HepG2 (cell line): ENCODE results near the gene MXI1. TPM values are rescaled to one million over a fixed set of nuclear protein-coding genes. Genes with fewer than 3 reads are reported as not detected.

Experiments used
- ATAC-seq: fragments of 200-7000 bp; cut with Tn5 transposase; 3 replicates; pipeline ENCODE4 v1.9.1; 2020; ENCODE audit warnings: mild to moderate bottlenecking, moderate library complexity
- BruUV-seq: library from RNA; stranded (reverse); fragments of 400-500 nt; replicated peaks from 2 replicates; lab custom pipeline; 2021; lab: Mats Ljungman, UMichigan
- CTCF ChIA-PET: fragments of 300-600 bp; formaldehyde crosslinking; extraction: SDS; loops from one replicate; lab custom pipeline; 2021; ENCODE audit warnings: low total read pairs, inconsistent platforms, low intra/inter-chr PET ratio; lab: Yijun Ruan, JAX
- POLR2A ChIA-PET: fragments of 350-600 bp; sonication (Branson Sonifier 250); formaldehyde crosslinking; loops from one replicate; lab custom pipeline; 2020; ENCODE audit warnings: antibody characterized with exemption, inconsistent platforms; lab: Yijun Ruan, JAX
- DNase-seq: peaks from one replicate; pipeline ENCODE4 v3.0.0-alpha.2; 2015; ENCODE audit warnings: low spot score
- FAIRE-seq: peaks from 3 replicates; lab custom pipeline; 2011; peaks lifted over from hg19 to GRCh38; lab: Jason Lieb, UNC
- H2AFZ ChIP-seq: one replicate; pipeline ENCODE4 v1.6.1; 2011; ENCODE audit warnings: low read length, inconsistent platforms
- H3K27ac ChIP-seq: fragments of 300-600 bp; 3 replicates; pipeline ENCODE4 v1.8.0; 2011; ENCODE audit warnings: mixed run types, mild to moderate bottlenecking, mixed read lengths, low read length, inconsistent platforms; ENCODE audit not compliant: insufficient read depth; ENCODE audit errors: extremely low read length
- H3K27me3 ChIP-seq, 2 experiments: fragments of 200-600 bp in 1 of 2; 2 replicates in 1 of 2; 3 replicates in 1 of 2; pipeline versions ENCODE4 v1.6.0 to v1.8.0; 2011; ENCODE audit warnings: low read length in 2 of 2, mild to moderate bottlenecking in 2 of 2, moderate library complexity in 2 of 2, inconsistent platforms in 1 of 2; ENCODE audit not compliant: insufficient read depth in 2 of 2, control insufficient read depth in 1 of 2
- H3K36me3 ChIP-seq, 2 experiments: fragments of 200-600 bp in 1 of 2; replicated peaks in 1 of 2; 2 replicates in 1 of 2; 3 replicates in 1 of 2; pipeline versions ENCODE4 v1.5.1 to v1.8.0; 2011; ENCODE audit warnings: low read length in 2 of 2, inconsistent platforms in 1 of 2; ENCODE audit not compliant: insufficient read depth in 2 of 2, control insufficient read depth in 1 of 2
- H3K4me1 ChIP-seq: 2 replicates; pipeline ENCODE4 v1.5.1; 2012; ENCODE audit warnings: low read length, inconsistent platforms; ENCODE audit not compliant: insufficient read depth
- H3K4me2 ChIP-seq: 2 replicates; pipeline ENCODE4 v1.6.0; 2011; ENCODE audit warnings: low read depth, low read length, inconsistent platforms
- H3K4me3 ChIP-seq, 3 experiments: fragments of 200-600 bp in 1 of 3; sonication (generic), shearing (Covaris generic) in 1 of 3; replicated peaks in 1 of 3; 2 replicates each; pipeline ENCODE4 v1.5.1; 2011 to 2016; ENCODE audit warnings: low read length in 3 of 3, inconsistent platforms in 2 of 3, low read depth in 2 of 3, mild to moderate bottlenecking in 2 of 3, control low read depth in 1 of 3, mixed read lengths in 1 of 3; ENCODE audit not compliant: insufficient read depth in 1 of 3
- H3K79me2 ChIP-seq: one replicate; pipeline ENCODE4 v1.6.1; 2011; ENCODE audit warnings: low read length, inconsistent platforms; ENCODE audit not compliant: insufficient read depth
- H3K9ac ChIP-seq: 2 replicates; pipeline ENCODE4 v1.6.0; 2011; ENCODE audit warnings: mild to moderate bottlenecking, low read depth, low read length, inconsistent platforms; ENCODE audit not compliant: insufficient read depth
- H3K9me3 ChIP-seq: 2 replicates; pipeline ENCODE4 v1.5.1; 2012; ENCODE audit warnings: mild to moderate bottlenecking, low read length
- H4K20me1 ChIP-seq: 2 replicates; pipeline ENCODE4 v1.6.0; 2011; ENCODE audit warnings: inconsistent platforms, mild to moderate bottlenecking, low read length, moderate library complexity; ENCODE audit not compliant: insufficient read depth
- ATF2 ChIP-seq: sonication (generic); formaldehyde crosslinking; IDR thresholded peaks from 2 replicates; pipeline ENCODE4 v1.4.0; 2020; ENCODE audit warnings: missing genetic modification reagents
- BORCS8-MEF2B ChIP-seq: sonication (generic); formaldehyde crosslinking; IDR thresholded peaks from 2 replicates; pipeline ENCODE4 v1.8.0; 2022; ENCODE audit warnings: mild to moderate bottlenecking, missing genetic modification reagents
- CBX1 ChIP-seq: IDR thresholded peaks from one replicate; pipeline ENCODE4 v1.6.1; 2016; ENCODE audit warnings: antibody characterized with exemption, low read depth
- CREB3 ChIP-seq: sonication (generic); formaldehyde crosslinking; IDR thresholded peaks from 2 replicates; pipeline ENCODE4 v1.5.0; 2020; ENCODE audit warnings: missing genetic modification reagents
- FOXM1 ChIP-seq: sonication (generic); formaldehyde crosslinking; IDR thresholded peaks from 2 replicates; pipeline ENCODE4 v1.5.0; 2020; ENCODE audit warnings: missing genetic modification reagents
- HCFC1 ChIP-seq: fragments of 150-350 bp; IDR thresholded peaks from 2 replicates; pipeline ENCODE4 v1.6.1; 2014; ENCODE audit warnings: low read depth, low read length
- MEIS2 ChIP-seq: sonication (generic); formaldehyde crosslinking; IDR thresholded peaks from 2 replicates; pipeline ENCODE4 v1.9.0; 2021; ENCODE audit warnings: mild to moderate bottlenecking, missing genetic modification reagents
- PHF8 ChIP-seq: sonication (generic); formaldehyde crosslinking; IDR thresholded peaks from 2 replicates; pipeline ENCODE4 v1.5.0; 2020; ENCODE audit warnings: missing genetic modification reagents
- U2AF2 ChIP-seq: fragments of 200-400 bp; formaldehyde crosslinking; IDR thresholded peaks from 2 replicates; pipeline ENCODE4 v1.6.1; 2017; ENCODE audit warnings: low read depth, mild to moderate bottlenecking, low read length
- ZKSCAN8 ChIP-seq: IDR thresholded peaks from 2 replicates; pipeline ENCODE4 v1.6.1; 2016; ENCODE audit warnings: borderline replicate concordance, missing genetic modification reagents, missing compliant biosample characterization
- ZNF75D ChIP-seq: sonication (generic); formaldehyde crosslinking; IDR thresholded peaks from 2 replicates; pipeline ENCODE4 v1.8.1; 2023; ENCODE audit warnings: missing genetic modification reagents, mild to moderate bottlenecking, borderline replicate concordance
- ZUFSP ChIP-seq: sonication (generic); formaldehyde crosslinking; IDR thresholded peaks from 2 replicates; pipeline ENCODE4 v1.9.0; 2021; ENCODE audit warnings: missing genetic modification reagents, mild to moderate bottlenecking, borderline replicate concordance
- WGBS: methylation state at CpG from one replicate; pipeline ENCODE4 v1.1.6; 2017; ENCODE audit warnings: low lambda C conversion rate; 5-methylcytosine and 5-hydroxymethylcytosine counted together
- in situ Hi-C: cut with HindIII; loops from 2 replicates; pipeline ENCODE4 v1.10.0; 2017; ENCODE audit warnings: low pct_unique_long_range_greater_than_20kb; ENCODE audit not compliant: extremely low pct_ligation_motif_present
- intact Hi-C: fragments of 100-400 bp; cut with micrococcal nuclease; formaldehyde crosslinking; loops from one replicate; pipeline ENCODE4 v1.10.0; 2022; ENCODE audit not compliant: unreplicated experiment
- polyA plus RNA-seq, 8 experiments: library from polyadenylated mRNA; depleted of rRNA in 3 of 8; stranded (reverse) in 7 of 8; unstranded in 1 of 8; fragments of >200 nt; fragmentation: Illumina TruSeq in 4 of 8; extraction: Trizol in 4 of 8; gene quantifications; 2 replicates each; pipeline versions ENCODE4 v1.2.1 to v1.2.3, GENCODE V29; 2011 to 2016; ENCODE audit warnings: low read depth in 4 of 8, missing spikeins in 1 of 8, mixed read lengths in 1 of 8; ENCODE audit not compliant: insufficient read depth in 1 of 8
- total RNA-seq, 5 experiments: library from RNA; depleted of rRNA; stranded (reverse); fragments of >200 nt; fragmentation: Illumina TruSeq; extraction: Trizol; gene quantifications; 2 replicates each; pipeline ENCODE4 v1.2.3, GENCODE V29; 2016; ENCODE audit warnings: low read depth in 1 of 5

Gene MXI1
- total and polyA plus RNA-seq, 2 of the 13 experiments (the other 11 are each of a cell fraction or from before 2014, with no cell fraction given): 6.6 to 22.0 TPM

- TF ChIP-seq BORCS8-MEF2B (no peak), ZKSCAN8 (CRISPR knock-in tag) (no peak), ZUFSP (CRISPR knock-in tag) (no peak), U2AF2 (no peak), CBX1 (no peak), ATF2 (no peak), PHF8 (no peak), HCFC1 (no peak), FOXM1 (CRISPR knock-in tag) (no peak), ZNF75D (CRISPR knock-in tag) (no peak), CREB3 (CRISPR knock-in tag) (no peak), MEIS2 (CRISPR knock-in tag) (no peak)
- Histone ChIP-seq H3K4me2 (no peak overlapping the region), H4K20me1 (no peaks in the 10 kb centered on the region), H3K4me3 (no peak overlapping the region), H3K36me3 (no peaks in the 10 kb centered on the region), H3K27ac (no peak overlapping the region), H2AFZ (no peak overlapping the region), H3K9me3 (no peaks in the 10 kb centered on the region), H3K27me3 (no peaks in the 10 kb centered on the region; a peak in 4 of 5 replicates), H3K4me1 (no peaks in the 10 kb centered on the region), H3K79me2 (no peaks in the 10 kb centered on the region), H3K9ac (no peak overlapping the region)
- FAIRE-seq (no peak), ATAC-seq (no peak), DNase-seq (no peak)
- POLR2A ChIA-PET: no interaction called here
- BruUV-seq: no TSS peak
- in situ Hi-C loops (no loop called here), intact Hi-C loops (no loop called here)
- CTCF ChIA-PET: no interaction called here
- WGBS: 73% methylated on average over 4 of the region's 10 CpGs
These were observed 26.0 kb upstream of the MXI1 start for GRCh38 chr10:110181451-110181850.
